Kidney epithelial cell (primary cell): ENCODE data around the gene LRRC30. TPM values are rescaled to one million over a fixed set of nuclear protein-coding genes. Genes with fewer than 3 reads are reported as not detected.

Source experiments
- DNase-seq: peaks from one replicate; pipeline ENCODE4 v3.0.0-alpha.2; 2010; ENCODE audit warnings: low read depth
- H3K27me3 ChIP-seq: 2 replicates; pipeline ENCODE4 v1.6.0; 2011; ENCODE audit warnings: low read length; ENCODE audit not compliant: control insufficient read depth, insufficient read depth
- H3K36me3 ChIP-seq: 2 replicates; pipeline ENCODE4 v1.5.1; 2011; ENCODE audit warnings: low read length; ENCODE audit not compliant: control insufficient read depth, insufficient read depth
- H3K4me3 ChIP-seq: 2 replicates; pipeline ENCODE4 v1.5.1; 2011; ENCODE audit warnings: low read depth, mild to moderate bottlenecking, control low read depth, low read length
- CTCF ChIP-seq: IDR thresholded peaks from 2 replicates; pipeline ENCODE4 v1.5.1; 2011; ENCODE audit warnings: mild to moderate bottlenecking, moderate library complexity, low read length, control low read depth, inconsistent platforms; ENCODE audit not compliant: insufficient read depth, poor library complexity, severe bottlenecking
- total RNA-seq: library from RNA; depleted of rRNA; stranded (reverse); fragments of >200 nt; gene quantifications from 2 replicates; pipeline ENCODE4 v1.2.3, GENCODE V29; 2015

The LRRC30 gene
- total RNA-seq, 1 donor from 2014 or later: not detected

GRCh38 chr18:7206217-7206616 is 24.7 kb upstream of the LRRC30 start:
- H3K36me3 ChIP-seq: no peaks in the 10 kb centered on the region
- DNase-seq: no peak
- no peak for TF ChIP-seq CTCF
- H3K4me3 ChIP-seq: no peak overlapping the region
- H3K27me3 ChIP-seq: peaks cover 4% of the 10 kb centered on the region

GRCh38 chr18:7207366-7207915 is 23.4 kb upstream of the LRRC30 start:
- peaks cover 4% of the 10 kb centered on the region for H3K27me3 ChIP-seq
- DNase-seq: no peak
- no peak overlapping the region for H3K4me3 ChIP-seq
- no peak for TF ChIP-seq CTCF
- no peaks in the 10 kb centered on the region for H3K36me3 ChIP-seq

- Histone ChIP-seq H3K36me3 (no peaks in the 10 kb centered on the region), H3K4me3 (no peak overlapping the region), H3K27me3 (no peaks in the 10 kb centered on the region)
- peak; percentile 85 for TF ChIP-seq CTCF
- DNase-seq: peak; percentile 34
These were observed 9.3 kb upstream of the LRRC30 start for GRCh38 chr18:7221424-7222155.

GRCh38 chr18:7224198-7224597 is 6.7 kb upstream of the LRRC30 start:
- no peak for TF ChIP-seq CTCF
- no peaks in the 10 kb centered on the region for H3K27me3 ChIP-seq
- no peak overlapping the region for H3K4me3 ChIP-seq
- no peak for DNase-seq
- no peaks in the 10 kb centered on the region for H3K36me3 ChIP-seq

GRCh38 chr18:7232218-7232617 is 1.3 kb downstream of the LRRC30 start:
- Histone ChIP-seq H3K4me3 (no peak overlapping the region), H3K36me3 (no peaks in the 10 kb centered on the region), H3K27me3 (peaks cover 36% of the 10 kb centered on the region)
- no peak for TF ChIP-seq CTCF
- DNase-seq: no peak
